Measurements from ENCODE around the gene EGFR. TPM values are rescaled to one million over a fixed set of nuclear protein-coding genes. Genes with fewer than 3 reads are reported as not detected.

EGFR gene
- total RNA-seq, 1 donor: 98.9 TPM

DNA sequence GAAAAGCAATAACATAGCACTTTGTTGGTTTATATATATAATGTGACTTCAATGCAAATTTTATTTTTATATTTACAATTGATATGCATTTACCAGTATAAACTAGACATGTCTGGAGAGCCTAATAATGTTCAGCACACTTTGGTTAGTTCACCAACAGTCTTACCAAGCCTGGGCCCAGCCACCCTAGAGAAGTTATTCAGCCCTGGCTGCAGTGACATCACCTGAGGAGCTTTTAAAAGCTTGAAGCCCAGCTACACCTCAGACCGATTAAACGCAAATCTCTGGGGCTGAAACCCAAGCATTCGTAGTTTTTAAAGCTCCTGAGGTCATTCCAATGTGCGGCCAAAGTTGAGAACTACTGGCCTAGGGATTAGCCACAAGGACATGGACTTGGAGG lies 191.4 kb downstream of the EGFR start:
- DNase-seq (ENCODE audit: low read depth): no peak
- TF ChIP-seq, protein P1, sequence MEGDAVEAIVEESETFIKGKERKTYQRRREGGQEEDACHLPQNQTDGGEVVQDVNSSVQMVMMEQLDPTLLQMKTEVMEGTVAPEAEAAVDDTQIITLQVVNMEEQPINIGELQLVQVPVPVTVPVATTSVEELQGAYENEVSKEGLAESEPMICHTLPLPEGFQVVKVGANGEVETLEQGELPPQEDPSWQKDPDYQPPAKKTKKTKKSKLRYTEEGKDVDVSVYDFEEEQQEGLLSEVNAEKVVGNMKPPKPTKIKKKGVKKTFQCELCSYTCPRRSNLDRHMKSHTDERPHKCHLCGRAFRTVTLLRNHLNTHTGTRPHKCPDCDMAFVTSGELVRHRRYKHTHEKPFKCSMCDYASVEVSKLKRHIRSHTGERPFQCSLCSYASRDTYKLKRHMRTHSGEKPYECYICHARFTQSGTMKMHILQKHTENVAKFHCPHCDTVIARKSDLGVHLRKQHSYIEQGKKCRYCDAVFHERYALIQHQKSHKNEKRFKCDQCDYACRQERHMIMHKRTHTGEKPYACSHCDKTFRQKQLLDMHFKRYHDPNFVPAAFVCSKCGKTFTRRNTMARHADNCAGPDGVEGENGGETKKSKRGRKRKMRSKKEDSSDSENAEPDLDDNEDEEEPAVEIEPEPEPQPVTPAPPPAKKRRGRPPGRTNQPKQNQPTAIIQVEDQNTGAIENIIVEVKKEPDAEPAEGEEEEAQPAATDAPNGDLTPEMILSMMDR (IDR thresholded peaks at IDR 0.05; ENCODE audit: insufficient read depth, low read depth, low read length): no peak
- no peak overlapping the region for H3K4me3 ChIP-seq (ENCODE audit: low read depth, low read length)

DNA sequence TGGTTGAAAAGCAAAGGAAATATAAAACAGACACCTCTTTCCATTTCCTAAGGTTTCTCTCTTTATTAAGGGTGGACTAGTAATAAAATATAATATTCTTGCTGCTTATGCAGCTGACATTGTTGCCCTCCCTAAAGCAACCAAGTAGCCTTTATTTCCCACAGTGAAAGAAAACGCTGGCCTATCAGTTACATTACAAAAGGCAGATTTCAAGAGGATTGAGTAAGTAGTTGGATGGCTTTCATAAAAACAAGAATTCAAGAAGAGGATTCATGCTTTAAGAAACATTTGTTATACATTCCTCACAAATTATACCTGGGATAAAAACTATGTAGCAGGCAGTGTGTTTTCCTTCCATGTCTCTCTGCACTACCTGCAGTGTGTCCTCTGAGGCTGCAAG lies 191.9 kb downstream of the EGFR start:
- TF ChIP-seq, protein P1 (IDR thresholded peaks at IDR 0.05; ENCODE audit: insufficient read depth, low read depth, low read length): no peak
- H3K4me3 ChIP-seq (ENCODE audit: low read depth, low read length): no peak overlapping the region
- no peak for DNase-seq (ENCODE audit: low read depth)

GRCh38 chr7:55211726-55212125 lies 192.9 kb downstream of the EGFR start:
- TF ChIP-seq, protein P1 (IDR thresholded peaks at IDR 0.05; ENCODE audit: insufficient read depth, low read depth, low read length): no peak
- DNase-seq (ENCODE audit: low read depth): no peak

DNA sequence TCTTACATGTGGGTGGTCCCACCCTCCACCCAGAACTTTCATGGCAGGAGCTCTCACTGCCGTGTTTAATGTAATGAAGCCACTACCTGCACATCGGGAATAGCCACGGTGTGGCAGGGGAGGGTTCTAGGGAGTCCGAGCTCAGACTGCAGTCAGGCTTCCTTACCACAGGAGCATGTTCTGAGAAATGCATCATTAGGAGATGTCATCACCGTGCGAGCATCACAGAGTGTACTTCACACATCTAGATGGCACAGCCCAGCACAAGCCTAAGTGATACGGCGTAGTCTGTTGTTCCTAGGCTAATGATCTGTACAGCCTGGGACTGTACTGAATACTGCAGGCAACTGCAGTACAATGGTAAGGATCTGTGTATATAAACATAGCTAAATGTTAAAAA lies 193.4 kb downstream of the EGFR start:
- no peak for DNase-seq (ENCODE audit: low read depth)
- no peak overlapping the region for H3K4me3 ChIP-seq (ENCODE audit: low read depth, low read length)
- TF ChIP-seq, protein P1 (IDR thresholded peaks at IDR 0.05; ENCODE audit: insufficient read depth, low read depth, low read length): no peak

More at GRCh38 chr7:55211726-55212125, 192.9 kb downstream of the EGFR start:
- H3K4me3 ChIP-seq (ENCODE audit: low read depth, low read length): no peak overlapping the region

GRCh38 chr7:55212838-55213237 lies 194.0 kb downstream of the EGFR start:
- TF ChIP-seq, protein P1 (IDR thresholded peaks at IDR 0.05; ENCODE audit: insufficient read depth, low read depth, low read length): no peak
- no peak overlapping the region for H3K4me3 ChIP-seq (ENCODE audit: low read depth, low read length)
- DNase-seq (ENCODE audit: low read depth): no peak

DNA sequence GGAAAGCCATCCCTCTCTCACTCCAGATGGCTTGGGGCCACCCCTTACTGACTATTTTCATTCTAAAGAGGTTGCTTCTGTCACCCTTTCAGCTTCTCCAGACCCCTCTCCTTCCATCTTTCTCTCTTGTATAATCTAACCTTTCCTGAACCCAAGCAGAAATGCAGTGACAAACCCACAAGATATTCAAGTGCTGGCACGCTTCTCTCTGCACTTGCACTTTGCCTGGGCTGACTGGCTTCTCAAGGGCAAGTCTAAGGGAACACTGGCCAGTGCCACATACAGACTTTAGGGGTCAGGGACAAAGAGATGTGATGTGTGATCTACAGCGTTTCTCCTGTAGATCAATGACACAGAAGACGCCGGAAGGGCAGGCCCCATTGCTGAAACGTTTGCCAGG lies 195.9 kb downstream of the EGFR start:
- no peak for DNase-seq (ENCODE audit: low read depth)
- no peak overlapping the region for H3K4me3 ChIP-seq (ENCODE audit: low read depth, low read length)
- TF ChIP-seq, protein P1 (IDR thresholded peaks at IDR 0.05; ENCODE audit: insufficient read depth, low read depth, low read length): no peak

- H3K4me3 ChIP-seq (ENCODE audit: low read depth, low read length): no peak overlapping the region
- DNase-seq (ENCODE audit: low read depth): no peak
- TF ChIP-seq, protein P1 (IDR thresholded peaks at IDR 0.05; ENCODE audit: insufficient read depth, low read depth, low read length): no peak
Measured at GRCh38 chr7:55223023-55223422, 204.2 kb downstream of the EGFR start.

Data from fibroblast of villous mesenchyme (primary cell).